ENCODE data around the gene NUTM2B.
"Not testable (repeated sequence)": the region's sequence is repeated elsewhere in the genome, so short reads cannot be mapped to it uniquely, and the experiment has no call there.

- not testable (repeated sequence) for TF ChIP-seq NKRF (conservative IDR thresholded peaks at IDR 0.05); CTCF (IDR thresholded peaks at IDR 0.05 in 2 of 3, conservative IDR thresholded peaks at IDR 0.05 in 1 of 3; ENCODE audit: control insufficient read depth in 2 of 3, extremely low read depth in 1 of 3, insufficient read depth in 1 of 3, low read depth in 3 of 3, low read length in 3 of 3); TAF1 (IDR thresholded peaks at IDR 0.05; ENCODE audit: borderline replicate concordance, low read depth, low read length)
These were observed 18.9 kb upstream of the NUTM2B start for GRCh38 chr10:79683884-79684720.

All from GM12878 (cell line).